CD4-positive, alpha-beta T cell treated with Interleukin-10 for 1 hour (primary cell): Measurements from ENCODE around the gene KANK3.
"Not testable (repeated sequence)": the region's sequence is repeated elsewhere in the genome, so short reads cannot be mapped to it uniquely, and the experiment has no call there.

Source experiments
- DNase-seq: peaks from one replicate; pipeline ENCODE4 v3.0.0-alpha.2; 2020

KANK3 gene

DNA sequence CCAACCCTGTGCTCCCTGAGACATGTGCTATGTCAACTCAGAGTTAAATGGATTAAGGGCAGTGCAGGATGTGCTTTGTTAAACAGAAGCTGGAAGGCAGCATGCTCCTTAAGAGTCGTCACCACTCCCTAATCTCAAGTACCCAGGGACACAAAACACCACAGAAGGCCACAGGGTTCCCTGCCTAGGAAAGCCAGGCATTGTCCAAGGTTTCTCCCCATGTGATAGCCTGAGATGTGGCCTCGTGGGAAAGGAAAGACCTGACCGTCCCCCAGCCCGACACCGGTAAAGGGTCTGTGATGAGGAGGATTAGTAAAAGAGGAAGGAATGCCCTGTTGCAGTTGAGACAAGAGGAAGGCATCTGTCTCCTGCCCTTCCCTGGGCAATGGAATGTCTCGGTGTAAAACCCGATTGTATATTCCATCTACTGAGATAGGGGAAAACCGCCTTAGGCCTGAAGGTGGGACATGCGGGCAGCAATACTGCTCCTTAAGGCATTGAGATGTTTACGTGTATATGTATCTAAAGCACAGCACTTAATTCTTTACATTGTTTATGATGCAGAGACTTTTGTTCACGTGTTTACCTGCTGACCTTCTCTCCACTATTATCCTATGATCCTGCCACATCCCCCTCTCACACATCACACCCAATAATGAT, 28.0 kb downstream of the KANK3 start:
- not testable (repeated sequence) for DNase-seq

- no peak for DNase-seq
These were observed 31.4 kb downstream of the KANK3 start for GRCh38 chr19:8311461-8312260.

- no peak for DNase-seq
These were observed 32.6 kb downstream of the KANK3 start for GRCh38 chr19:8310342-8311055.

- no peak for DNase-seq
These were observed 34.2 kb downstream of the KANK3 start for GRCh38 chr19:8308891-8309291.

GRCh38 chr19:8307965-8308866, 34.8 kb downstream of the KANK3 start, which contains the start of gene CD320:
Gene CD320 (minus strand): TSS chr19:8308358. CDS start chr19:8308290, 68 bp downstream.
- DNase-seq, result peak; percentile 86

DNA sequence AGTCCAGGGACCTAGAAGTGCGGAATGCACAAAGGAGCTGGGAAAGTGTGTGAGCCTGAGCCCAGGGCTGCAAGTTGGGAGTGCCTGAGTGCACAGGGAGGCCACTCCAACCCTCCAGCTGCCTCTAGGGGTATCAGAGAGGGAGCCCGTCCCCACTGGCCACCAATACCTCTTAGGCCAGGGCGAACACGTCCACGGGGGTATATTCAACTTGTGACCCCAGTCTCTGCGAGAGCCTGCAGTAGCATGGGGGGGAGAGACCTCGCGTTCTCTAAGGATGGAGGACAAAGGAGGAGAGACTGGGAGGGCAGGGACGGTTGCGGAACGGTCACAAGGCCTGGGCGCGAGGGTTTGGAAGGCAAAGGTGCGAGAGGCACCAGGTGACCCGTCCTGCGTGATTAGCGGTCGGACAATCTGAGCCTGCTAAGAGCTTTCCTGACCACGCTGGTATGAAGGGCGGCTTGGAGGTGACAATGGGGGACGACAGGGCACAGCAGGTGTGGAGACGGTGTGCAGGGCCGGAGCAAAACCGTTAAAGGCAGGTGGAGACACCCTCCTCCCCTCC, 35.6 kb downstream of the KANK3 start:
- DNase-seq, result no peak

DNA sequence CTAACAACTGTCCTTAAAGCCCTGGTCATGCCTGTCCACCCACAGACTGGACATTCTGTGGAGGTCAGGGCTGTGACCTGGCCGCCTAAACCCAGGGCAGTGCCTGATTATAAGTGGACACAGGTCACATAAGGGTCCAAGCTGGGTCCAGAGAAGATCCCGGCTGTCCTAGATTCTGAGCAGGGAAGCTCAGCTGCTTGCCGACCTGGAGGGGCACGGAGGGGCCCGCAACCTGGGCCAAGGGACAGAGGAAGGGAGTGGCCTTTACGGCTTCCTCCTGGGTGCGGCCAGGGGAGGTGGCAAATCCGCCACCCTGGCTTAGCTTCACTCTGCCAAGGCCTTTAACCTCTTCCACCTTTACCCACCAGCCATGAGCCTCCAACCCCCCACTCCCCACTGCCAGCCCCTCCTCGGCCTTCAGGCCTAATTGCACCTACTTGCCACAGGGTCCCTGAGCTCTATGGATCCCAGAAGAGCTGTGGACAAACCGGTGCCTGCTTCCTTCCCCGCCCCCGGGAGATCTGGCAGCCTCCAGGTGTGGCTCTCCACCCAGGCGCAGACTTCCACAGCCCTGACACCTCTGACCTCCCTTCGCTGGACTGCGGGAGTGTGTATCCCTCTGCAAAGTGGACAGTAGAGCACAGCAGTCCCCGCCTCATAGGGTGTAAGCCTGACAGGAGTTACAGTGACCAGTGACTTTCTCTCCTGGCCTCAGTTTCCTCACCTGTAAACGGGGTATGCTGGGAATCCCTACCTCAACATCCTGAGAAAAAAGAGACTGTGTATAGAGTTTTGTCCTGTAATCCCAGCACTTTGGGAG, 36.6 kb downstream of the KANK3 start:
- DNase-seq, result no peak

DNA sequence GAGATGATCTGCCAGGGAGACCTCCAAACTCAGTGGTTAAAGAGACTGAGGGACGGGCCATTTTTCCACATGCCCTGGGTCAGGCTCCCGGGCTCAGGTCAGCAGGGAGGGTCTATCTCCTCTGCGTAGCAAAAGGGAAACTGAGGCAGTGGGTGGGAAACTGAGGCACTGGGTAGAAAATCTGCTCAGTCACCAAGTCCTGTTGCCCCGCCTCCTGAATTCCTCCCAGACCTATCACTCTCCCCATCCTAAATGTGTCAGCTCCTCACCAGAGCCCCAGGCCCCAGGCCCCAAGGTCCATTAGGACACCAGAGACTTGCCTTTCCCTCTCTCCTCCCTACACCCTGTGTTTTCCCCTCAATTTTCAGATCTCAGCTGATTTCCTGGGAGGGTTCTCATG, 37.3 kb downstream of the KANK3 start:
- DNase-seq, result no peak

- DNase-seq, result no peak
These were observed 38.0 kb downstream of the KANK3 start for GRCh38 chr19:8304841-8305621.

GRCh38 chr19:8302734-8303133, 40.3 kb downstream of the KANK3 start:
- no peak for DNase-seq

GRCh38 chr19:8302357-8302691, 40.7 kb downstream of the KANK3 start:
- DNase-seq, result no peak

GRCh38 chr19:8291337-8291736, 51.7 kb downstream of the KANK3 start:
- not testable (repeated sequence) for DNase-seq

DNA sequence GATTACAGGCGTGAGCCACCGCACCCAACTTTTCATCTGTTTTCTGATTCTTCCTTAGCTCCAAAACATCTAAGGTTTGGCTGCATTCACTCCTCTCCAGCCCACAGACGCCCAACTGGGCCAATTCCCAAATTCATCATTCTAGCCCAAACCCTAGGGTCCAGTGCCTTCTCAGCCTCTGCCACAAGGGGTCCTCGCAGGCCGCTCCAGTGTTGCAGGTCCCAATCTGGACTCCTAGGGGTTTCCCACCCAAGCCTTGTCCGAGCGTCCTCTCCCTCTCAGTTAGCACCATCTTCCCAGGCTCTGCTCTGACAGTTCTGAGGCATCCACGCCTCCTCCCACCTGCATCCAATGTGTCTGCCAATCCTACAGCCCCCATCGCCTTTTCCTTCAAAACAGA, 66.6 kb downstream of the KANK3 start:
- DNase-seq, result not testable (repeated sequence)
